HG03378 (cell line): ENCODE data around the gene EXOSC3.

Source experiments
- ATAC-seq: cut with Tn5 transposase; IDR thresholded peaks from one replicate; pipeline ENCODE4 v1.9.1; 2021; ENCODE audit warnings: mild to moderate bottlenecking, moderate library complexity; ENCODE audit not compliant: unreplicated experiment

Gene EXOSC3

GRCh38 chr9:37739222-37739621 lies 45.6 kb downstream of the EXOSC3 start:
- no peak for ATAC-seq

GRCh38 chr9:37732952-37733351 lies 51.9 kb downstream of the EXOSC3 start:
- no peak for ATAC-seq

GRCh38 chr9:37732086-37732741 lies 52.6 kb downstream of the EXOSC3 start:
- no peak for ATAC-seq

- ATAC-seq, result no peak
These were observed 54.0 kb downstream of the EXOSC3 start for GRCh38 chr9:37730839-37731238.

- ATAC-seq, result no peak
These were observed 54.6 kb downstream of the EXOSC3 start for GRCh38 chr9:37730256-37730655.
